ENCODE measurements around the gene IL5.

DNA sequence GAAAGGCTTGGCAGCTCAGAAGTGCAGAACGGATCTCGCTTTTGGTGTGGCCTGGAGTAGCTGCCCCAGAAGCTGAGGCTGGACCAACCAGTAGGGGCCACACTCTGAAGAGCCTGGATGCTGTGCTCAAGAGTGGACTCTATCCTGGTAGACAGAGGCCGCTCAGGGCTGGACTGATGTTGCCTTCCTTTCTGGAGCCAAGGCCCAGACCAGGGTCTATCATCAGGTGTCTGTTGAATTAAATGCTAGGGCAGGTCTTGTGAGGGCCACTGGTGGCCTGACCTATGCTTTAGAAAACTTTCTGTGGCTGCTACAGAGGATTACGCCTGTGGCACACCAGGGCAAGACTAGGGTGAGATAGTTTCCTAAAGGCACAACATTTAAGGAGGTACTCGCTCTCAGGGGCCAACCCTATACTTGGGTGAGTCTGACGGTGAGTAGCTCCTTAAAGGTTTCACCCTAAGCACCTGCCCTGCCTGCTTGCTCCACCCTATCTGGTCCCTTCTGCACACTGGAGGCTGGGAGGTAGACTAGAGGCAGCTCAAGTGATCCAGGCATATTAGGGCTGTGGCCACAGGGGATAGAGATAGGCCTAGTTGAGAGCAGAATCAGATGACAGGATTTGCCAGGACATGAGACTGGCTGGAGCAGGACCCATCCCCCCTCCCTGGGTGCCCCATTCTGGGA is 42.9 kb downstream of the IL5 start:
- TF ChIP-seq, protein P1, sequence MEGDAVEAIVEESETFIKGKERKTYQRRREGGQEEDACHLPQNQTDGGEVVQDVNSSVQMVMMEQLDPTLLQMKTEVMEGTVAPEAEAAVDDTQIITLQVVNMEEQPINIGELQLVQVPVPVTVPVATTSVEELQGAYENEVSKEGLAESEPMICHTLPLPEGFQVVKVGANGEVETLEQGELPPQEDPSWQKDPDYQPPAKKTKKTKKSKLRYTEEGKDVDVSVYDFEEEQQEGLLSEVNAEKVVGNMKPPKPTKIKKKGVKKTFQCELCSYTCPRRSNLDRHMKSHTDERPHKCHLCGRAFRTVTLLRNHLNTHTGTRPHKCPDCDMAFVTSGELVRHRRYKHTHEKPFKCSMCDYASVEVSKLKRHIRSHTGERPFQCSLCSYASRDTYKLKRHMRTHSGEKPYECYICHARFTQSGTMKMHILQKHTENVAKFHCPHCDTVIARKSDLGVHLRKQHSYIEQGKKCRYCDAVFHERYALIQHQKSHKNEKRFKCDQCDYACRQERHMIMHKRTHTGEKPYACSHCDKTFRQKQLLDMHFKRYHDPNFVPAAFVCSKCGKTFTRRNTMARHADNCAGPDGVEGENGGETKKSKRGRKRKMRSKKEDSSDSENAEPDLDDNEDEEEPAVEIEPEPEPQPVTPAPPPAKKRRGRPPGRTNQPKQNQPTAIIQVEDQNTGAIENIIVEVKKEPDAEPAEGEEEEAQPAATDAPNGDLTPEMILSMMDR (IDR thresholded peaks at IDR 0.05) = no peak
- no peak for TF ChIP-seq POLR2A (IDR thresholded peaks at IDR 0.05)
- no peak for TF ChIP-seq POLR2AphosphoS5 (IDR thresholded peaks at IDR 0.05; ENCODE audit: insufficient read depth in 1 of 2, low read depth in 1 of 2)

All from vagina (tissue), 2 donors.